Effector memory CD4-positive, alpha-beta T cell (primary cell): ENCODE data around the gene TSPAN5.

Experiments used
- DNase-seq, 3 donors: peaks; one replicate each; pipeline ENCODE4 v3.0.0-alpha.2; 2020
- H3K27ac ChIP-seq: 2 replicates; pipeline ENCODE4 v1.7.0; 2013; ENCODE audit warnings: mild to moderate bottlenecking, low read length, moderate library complexity; ENCODE audit not compliant: insufficient read depth, poor library complexity, severe bottlenecking
- H3K27me3 ChIP-seq: replicated peaks from 2 replicates; pipeline ENCODE4 v1.7.0; 2013; ENCODE audit warnings: mild to moderate bottlenecking, low read length; ENCODE audit not compliant: insufficient read depth, control insufficient read depth, poor library complexity, severe bottlenecking
- H3K36me3 ChIP-seq: 2 replicates; pipeline ENCODE4 v1.7.0; 2013; ENCODE audit warnings: mild to moderate bottlenecking, low read length, moderate library complexity; ENCODE audit not compliant: control insufficient read depth, insufficient read depth
- H3K4me1 ChIP-seq: 2 replicates; pipeline ENCODE4 v1.7.0; 2013; ENCODE audit warnings: low read length, mild to moderate bottlenecking; ENCODE audit not compliant: control insufficient read depth, insufficient read depth, poor library complexity, severe bottlenecking
- H3K4me3 ChIP-seq: 2 replicates; pipeline ENCODE4 v1.7.0; 2013; ENCODE audit warnings: low read length, low read depth, mild to moderate bottlenecking; ENCODE audit not compliant: insufficient read depth, poor library complexity, severe bottlenecking
- H3K9me3 ChIP-seq: 2 replicates; pipeline ENCODE4 v1.7.0; 2013; ENCODE audit warnings: mild to moderate bottlenecking, low read length, moderate library complexity; ENCODE audit not compliant: control insufficient read depth

Gene TSPAN5

DNA sequence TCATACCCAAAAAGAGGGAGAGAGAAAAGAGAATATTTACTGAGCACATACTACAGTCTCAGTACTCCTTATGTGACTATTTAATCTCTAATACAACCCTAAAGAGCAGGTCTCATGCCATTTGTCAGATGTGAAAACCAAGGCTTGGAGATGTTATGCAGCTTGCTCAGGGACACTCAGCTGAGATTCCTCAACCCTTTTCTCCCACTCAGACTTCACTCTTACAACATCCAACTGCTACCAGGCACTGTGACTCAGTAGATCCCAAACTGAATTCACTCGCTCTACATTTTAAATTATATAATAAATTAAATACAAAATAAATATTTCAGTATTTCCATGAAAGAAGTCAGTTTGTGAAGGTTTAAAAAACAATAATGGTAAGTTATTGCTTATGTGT lies 53.7 kb downstream of the TSPAN5 start:
- Histone ChIP-seq H3K27ac (no peak overlapping the region), H3K4me1 (peaks cover 15% of the 10 kb centered on the region), H3K36me3 (no peaks in the 10 kb centered on the region), H3K9me3 (no peaks in the 10 kb centered on the region), H3K27me3 (no peaks in the 10 kb centered on the region), H3K4me3 (no peak overlapping the region)
- no peak for DNase-seq

DNA sequence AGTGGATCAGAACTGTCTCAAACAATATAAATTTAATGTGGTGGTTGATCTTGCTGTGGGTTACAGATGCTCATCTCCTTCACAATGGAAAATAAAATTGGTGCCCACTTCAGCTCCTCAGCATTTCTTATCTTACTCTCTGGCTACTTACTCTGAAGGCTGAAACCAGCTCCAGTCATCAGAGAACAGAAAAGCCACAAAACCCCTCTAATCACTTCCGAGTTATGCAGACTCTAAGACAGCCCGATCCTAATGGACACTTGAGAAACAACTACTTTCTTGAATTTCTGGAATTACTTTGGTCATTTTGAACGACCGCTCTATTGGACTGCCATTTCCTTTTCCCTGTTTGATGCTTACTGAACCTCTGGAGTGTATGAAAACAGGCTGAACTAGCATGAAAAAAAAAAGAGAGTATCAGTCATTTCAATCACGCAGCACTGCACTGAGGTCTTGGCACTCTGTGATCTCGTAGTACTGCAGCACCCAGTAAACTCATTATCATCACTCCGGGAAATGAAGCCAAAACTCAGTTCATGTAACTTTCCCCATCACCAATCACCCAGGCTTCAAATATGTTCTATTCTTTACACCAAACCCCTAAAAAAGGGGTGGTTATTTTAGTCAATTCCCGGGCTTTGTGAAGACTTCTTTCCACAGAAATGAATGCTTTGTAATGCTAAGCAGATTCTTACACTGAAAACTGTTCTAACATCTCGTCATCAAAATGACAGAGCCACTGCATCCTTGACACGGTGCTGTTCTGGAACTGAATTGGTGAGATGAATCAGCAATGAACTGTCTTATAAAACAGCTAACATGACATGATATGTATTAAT lies 54.5 kb downstream of the TSPAN5 start:
- no peak overlapping the region for H3K4me3 ChIP-seq
- no peak overlapping the region for H3K27ac ChIP-seq
- no peaks in the 10 kb centered on the region for H3K9me3 ChIP-seq
- no peaks in the 10 kb centered on the region for H3K27me3 ChIP-seq
- peaks cover 15% of the 10 kb centered on the region for H3K4me1 ChIP-seq
- H3K36me3 ChIP-seq: no peaks in the 10 kb centered on the region
- DNase-seq: no peak

DNA sequence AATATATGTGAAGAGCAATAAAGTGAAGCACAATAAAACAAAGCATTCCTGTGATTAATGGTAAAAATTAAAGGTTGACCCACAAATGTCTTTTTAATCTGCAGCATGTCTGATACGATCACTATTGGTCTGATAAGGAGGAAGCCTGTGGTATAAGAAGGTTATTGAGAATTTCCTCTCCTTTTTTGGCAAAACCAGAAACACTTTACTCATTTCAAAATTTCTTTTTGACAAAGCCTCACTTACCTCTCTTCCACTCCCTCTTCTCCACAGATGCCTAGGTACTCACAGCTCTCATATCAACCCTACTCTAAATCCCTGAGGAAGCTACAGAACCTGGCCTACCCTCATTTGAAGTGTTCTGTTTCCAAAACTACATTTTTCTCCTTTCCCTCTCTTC lies 56.1 kb downstream of the TSPAN5 start:
- Histone ChIP-seq H3K27me3 (no peaks in the 10 kb centered on the region), H3K4me1 (peaks cover 15% of the 10 kb centered on the region), H3K9me3 (no peaks in the 10 kb centered on the region), H3K4me3 (no peak overlapping the region), H3K36me3 (no peaks in the 10 kb centered on the region), H3K27ac (no peak overlapping the region)
- no peak for DNase-seq

DNA sequence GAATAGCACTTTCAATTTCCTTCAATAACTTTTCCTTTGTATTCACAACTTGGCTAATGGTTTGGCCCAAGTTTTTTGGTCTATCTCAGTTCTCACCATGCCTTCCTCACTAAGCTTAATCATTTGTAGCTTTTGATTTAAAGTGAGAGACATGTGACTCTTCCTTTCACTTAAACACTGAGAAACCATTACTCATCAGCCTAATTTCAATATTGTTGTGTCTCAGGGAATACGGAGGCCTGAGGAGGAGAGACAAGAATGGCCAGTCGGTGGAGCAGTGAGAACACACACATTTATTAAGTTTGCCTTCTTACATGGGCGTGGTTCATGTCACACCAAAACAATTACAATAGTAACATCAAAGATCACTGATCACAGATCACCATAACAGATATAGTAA lies 56.7 kb downstream of the TSPAN5 start:
- H3K9me3 ChIP-seq: no peaks in the 10 kb centered on the region
- H3K27me3 ChIP-seq: no peaks in the 10 kb centered on the region
- no peak overlapping the region for H3K27ac ChIP-seq
- peaks cover 15% of the 10 kb centered on the region for H3K4me1 ChIP-seq
- H3K36me3 ChIP-seq: no peaks in the 10 kb centered on the region
- no peak for DNase-seq
- no peak overlapping the region for H3K4me3 ChIP-seq

DNA sequence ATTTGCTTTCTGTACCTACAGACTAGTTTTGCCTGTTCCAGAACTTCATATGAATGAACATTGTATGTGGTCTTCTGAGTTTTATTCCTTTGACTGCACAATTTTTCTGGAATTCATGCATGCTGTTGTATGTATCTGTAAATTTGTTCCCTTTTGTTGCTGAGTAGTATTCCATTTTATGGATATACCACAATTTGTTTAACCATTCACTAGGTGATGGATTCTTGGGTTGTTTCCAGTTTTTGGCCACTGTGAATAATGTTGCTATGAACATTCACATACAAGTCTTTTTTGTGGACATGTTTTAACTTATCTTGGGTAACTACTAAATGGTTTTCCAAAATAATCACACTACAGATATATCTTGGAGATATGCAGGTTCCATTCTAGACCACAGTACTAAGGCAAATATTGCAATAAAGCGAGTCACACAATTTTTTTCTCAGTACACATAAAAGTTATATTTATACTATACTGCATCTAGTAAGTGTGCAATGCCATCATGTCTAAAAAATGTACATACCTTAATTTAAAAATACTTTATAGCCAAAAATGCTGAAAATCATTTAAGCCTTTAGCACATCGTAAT lies 58.7 kb downstream of the TSPAN5 start:
- no peaks in the 10 kb centered on the region for H3K9me3 ChIP-seq
- no peak overlapping the region for H3K27ac ChIP-seq
- no peak for DNase-seq
- peaks cover 15% of the 10 kb centered on the region for H3K4me1 ChIP-seq
- no peaks in the 10 kb centered on the region for H3K27me3 ChIP-seq
- no peak overlapping the region for H3K4me3 ChIP-seq
- H3K36me3 ChIP-seq: no peaks in the 10 kb centered on the region

DNA sequence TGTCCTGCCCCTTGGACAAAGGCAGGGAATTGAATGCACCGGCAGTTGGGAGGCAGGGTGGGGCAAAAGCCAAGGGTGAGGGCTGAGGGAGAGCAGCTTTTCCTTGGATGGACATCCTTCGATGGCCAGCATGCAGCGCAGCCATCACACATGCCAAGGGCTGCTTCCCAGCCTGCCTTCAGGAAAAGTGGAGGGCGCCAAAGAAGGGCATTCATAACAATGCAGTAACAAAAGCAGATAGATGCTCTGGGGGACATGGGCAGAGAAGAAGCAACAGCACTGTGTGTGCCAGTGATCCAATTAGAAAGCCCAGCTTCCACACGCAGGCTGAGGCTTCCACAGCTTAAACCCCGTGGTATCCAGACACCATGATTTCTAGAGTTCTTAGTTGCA lies 71.5 kb downstream of the TSPAN5 start:
- Histone ChIP-seq H3K9me3 (no peaks in the 10 kb centered on the region), H3K4me1 (no peaks in the 10 kb centered on the region), H3K27ac (no peak overlapping the region), H3K36me3 (no peaks in the 10 kb centered on the region), H3K27me3 (no peaks in the 10 kb centered on the region), H3K4me3 (no peak overlapping the region)
- DNase-seq: no peak

DNA sequence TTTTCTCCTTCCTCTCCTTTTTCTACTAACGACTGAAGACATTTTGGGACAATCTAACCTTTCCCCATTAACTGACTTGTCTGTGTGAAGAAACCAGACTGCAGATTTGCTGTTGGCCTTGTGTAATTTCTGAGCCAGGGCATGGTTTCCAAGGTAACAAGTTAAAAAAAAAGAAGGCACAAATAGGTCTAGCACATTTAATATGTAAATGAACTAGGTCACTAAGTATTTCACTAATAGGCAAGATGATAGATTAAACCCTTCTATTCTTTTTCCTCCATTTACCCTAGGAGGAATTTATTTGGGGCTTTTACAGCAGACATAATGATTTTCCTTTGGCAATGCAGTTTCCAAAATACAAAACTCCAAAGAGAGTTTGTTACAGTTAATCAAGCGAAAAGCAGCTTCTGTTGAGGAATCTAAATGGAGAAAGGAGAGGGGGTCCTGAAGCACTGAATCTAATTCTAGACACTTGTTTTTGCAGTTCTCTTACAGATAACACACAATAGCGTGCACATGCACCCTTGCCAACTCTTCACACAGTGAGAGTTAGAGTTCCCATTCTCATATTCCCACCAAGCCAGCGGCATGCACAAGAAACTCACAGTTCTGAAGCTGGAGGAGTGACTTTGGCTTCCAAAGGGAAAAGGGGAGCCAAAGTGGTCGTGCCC lies 72.0 kb downstream of the TSPAN5 start:
- Histone ChIP-seq H3K36me3 (no peaks in the 10 kb centered on the region), H3K27me3 (no peaks in the 10 kb centered on the region), H3K27ac (no peak overlapping the region), H3K9me3 (no peaks in the 10 kb centered on the region), H3K4me1 (no peaks in the 10 kb centered on the region), H3K4me3 (no peak overlapping the region)
- no peak for DNase-seq

DNA sequence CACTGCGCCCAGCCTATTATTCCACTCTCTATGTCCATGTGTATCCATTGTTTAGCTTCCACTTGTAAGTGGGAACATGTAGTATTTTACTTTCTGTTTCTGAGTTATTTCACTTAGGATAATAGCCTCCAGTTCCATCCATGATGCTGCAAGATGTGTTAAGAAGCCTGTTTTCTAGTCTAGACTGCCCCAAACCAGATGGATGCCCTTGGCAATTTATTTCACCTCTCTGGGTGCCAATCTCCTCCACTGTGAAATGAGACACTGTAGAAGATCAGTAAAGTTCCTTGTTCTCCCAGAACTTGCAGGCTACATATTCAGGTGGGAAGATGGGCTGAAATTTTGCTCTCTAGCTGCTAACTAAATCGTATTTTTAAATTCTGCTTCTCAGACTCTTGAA lies 72.8 kb downstream of the TSPAN5 start:
- H3K4me1 ChIP-seq: no peaks in the 10 kb centered on the region
- no peak for DNase-seq
- no peaks in the 10 kb centered on the region for H3K36me3 ChIP-seq
- H3K4me3 ChIP-seq: no peak overlapping the region
- no peaks in the 10 kb centered on the region for H3K9me3 ChIP-seq
- no peak overlapping the region for H3K27ac ChIP-seq
- H3K27me3 ChIP-seq: no peaks in the 10 kb centered on the region

DNA sequence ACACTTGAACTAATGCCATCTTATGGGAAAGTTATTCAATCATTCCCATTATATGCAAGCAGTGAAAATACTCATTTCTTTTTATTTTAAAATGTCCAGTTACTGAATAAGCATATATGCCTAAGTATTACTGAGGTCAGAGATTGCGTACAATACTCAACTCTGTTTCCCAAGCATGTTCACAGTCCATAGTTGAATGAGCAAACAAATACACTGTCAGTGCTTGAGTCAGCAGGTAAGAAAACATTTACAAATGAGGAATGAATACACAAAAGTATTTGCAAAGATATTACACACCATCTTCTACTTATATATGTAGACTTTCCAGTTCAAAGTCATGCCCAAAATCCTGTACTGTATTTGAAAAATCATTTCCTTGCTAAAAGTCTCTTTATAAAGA lies 74.1 kb downstream of the TSPAN5 start:
- no peaks in the 10 kb centered on the region for H3K4me1 ChIP-seq
- no peaks in the 10 kb centered on the region for H3K36me3 ChIP-seq
- DNase-seq: no peak
- no peaks in the 10 kb centered on the region for H3K27me3 ChIP-seq
- H3K9me3 ChIP-seq: no peaks in the 10 kb centered on the region
- no peak overlapping the region for H3K27ac ChIP-seq
- no peak overlapping the region for H3K4me3 ChIP-seq

DNA sequence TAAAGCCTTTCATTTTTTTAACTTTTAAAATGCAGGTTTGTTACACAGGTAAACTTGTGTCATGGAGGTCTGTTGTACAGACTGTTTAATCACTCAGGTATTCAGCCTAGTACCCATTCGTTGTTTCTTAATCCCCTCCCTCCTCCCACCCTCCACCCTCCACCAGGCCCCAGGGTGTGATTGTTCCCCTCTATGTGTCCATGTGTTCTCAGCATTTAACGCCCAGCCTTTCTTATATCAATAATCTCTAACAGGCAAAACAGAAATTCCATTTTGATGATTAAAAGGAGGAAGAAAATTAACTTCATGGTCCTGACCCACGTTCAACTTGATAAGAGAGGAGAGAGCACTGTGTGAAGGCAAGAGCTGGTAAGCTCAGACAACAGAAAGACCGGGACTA lies 75.1 kb downstream of the TSPAN5 start:
- no peaks in the 10 kb centered on the region for H3K36me3 ChIP-seq
- no peak overlapping the region for H3K4me3 ChIP-seq
- H3K9me3 ChIP-seq: no peaks in the 10 kb centered on the region
- H3K27ac ChIP-seq: no peak overlapping the region
- no peaks in the 10 kb centered on the region for H3K4me1 ChIP-seq
- DNase-seq: no peak
- no peaks in the 10 kb centered on the region for H3K27me3 ChIP-seq
